HG03342 (cell line): Measurements from ENCODE around the gene KCNQ4.

Experiments
- ATAC-seq: cut with Tn5 transposase; IDR thresholded peaks from one replicate; pipeline ENCODE4 v1.9.1; 2021; ENCODE audit warnings: mild to moderate bottlenecking, moderate library complexity; ENCODE audit not compliant: unreplicated experiment

Gene KCNQ4

GRCh38 chr1:40794974-40795715 lies 11.6 kb downstream of the KCNQ4 start:
- ATAC-seq: no peak

GRCh38 chr1:40795811-40796586 lies 12.4 kb downstream of the KCNQ4 start:
- ATAC-seq: no peak

GRCh38 chr1:40796939-40797667 lies 13.5 kb downstream of the KCNQ4 start:
- ATAC-seq: no peak

- ATAC-seq: no peak
These were observed 14.1 kb downstream of the KCNQ4 start for GRCh38 chr1:40797668-40798010.

- ATAC-seq: no peak
These were observed 15.0 kb downstream of the KCNQ4 start for GRCh38 chr1:40798366-40799281.

GRCh38 chr1:40799351-40799867 lies 15.8 kb downstream of the KCNQ4 start:
- no peak for ATAC-seq

- no peak for ATAC-seq
These were observed 18.1 kb downstream of the KCNQ4 start for GRCh38 chr1:40801742-40802077.

GRCh38 chr1:40802078-40802741 lies 18.6 kb downstream of the KCNQ4 start:
- peak; percentile 56 for ATAC-seq

- no peak for ATAC-seq
These were observed 19.1 kb downstream of the KCNQ4 start for GRCh38 chr1:40802742-40803113.

- no peak for ATAC-seq
These were observed 19.9 kb downstream of the KCNQ4 start for GRCh38 chr1:40803447-40803846.

- ATAC-seq: no peak
These were observed 20.3 kb downstream of the KCNQ4 start for GRCh38 chr1:40803902-40804301.

GRCh38 chr1:40806240-40806639 lies 22.7 kb downstream of the KCNQ4 start:
- no peak for ATAC-seq

GRCh38 chr1:40806731-40807695 lies 23.4 kb downstream of the KCNQ4 start:
- ATAC-seq: no peak

GRCh38 chr1:40808002-40808401 lies 24.4 kb downstream of the KCNQ4 start:
- no peak for ATAC-seq

- no peak for ATAC-seq
These were observed 24.9 kb downstream of the KCNQ4 start for GRCh38 chr1:40808444-40808843.

- no peak for ATAC-seq
These were observed 25.3 kb downstream of the KCNQ4 start for GRCh38 chr1:40808909-40809308.

- ATAC-seq: no peak
These were observed 27.3 kb downstream of the KCNQ4 start for GRCh38 chr1:40810927-40811326.

GRCh38 chr1:40815420-40815819 lies 31.8 kb downstream of the KCNQ4 start:
- no peak for ATAC-seq

- ATAC-seq: no peak
These were observed 34.2 kb downstream of the KCNQ4 start for GRCh38 chr1:40817791-40818263.
